ENCODE data around the gene HORMAD1.
A peak's percentile ranks its signal among the peaks of the same experiment; 100 is the strongest.
"Not testable (repeated sequence)": the region's sequence is repeated elsewhere in the genome, so short reads cannot be mapped to it uniquely, and the experiment has no call there.

The HORMAD1 gene

DNA sequence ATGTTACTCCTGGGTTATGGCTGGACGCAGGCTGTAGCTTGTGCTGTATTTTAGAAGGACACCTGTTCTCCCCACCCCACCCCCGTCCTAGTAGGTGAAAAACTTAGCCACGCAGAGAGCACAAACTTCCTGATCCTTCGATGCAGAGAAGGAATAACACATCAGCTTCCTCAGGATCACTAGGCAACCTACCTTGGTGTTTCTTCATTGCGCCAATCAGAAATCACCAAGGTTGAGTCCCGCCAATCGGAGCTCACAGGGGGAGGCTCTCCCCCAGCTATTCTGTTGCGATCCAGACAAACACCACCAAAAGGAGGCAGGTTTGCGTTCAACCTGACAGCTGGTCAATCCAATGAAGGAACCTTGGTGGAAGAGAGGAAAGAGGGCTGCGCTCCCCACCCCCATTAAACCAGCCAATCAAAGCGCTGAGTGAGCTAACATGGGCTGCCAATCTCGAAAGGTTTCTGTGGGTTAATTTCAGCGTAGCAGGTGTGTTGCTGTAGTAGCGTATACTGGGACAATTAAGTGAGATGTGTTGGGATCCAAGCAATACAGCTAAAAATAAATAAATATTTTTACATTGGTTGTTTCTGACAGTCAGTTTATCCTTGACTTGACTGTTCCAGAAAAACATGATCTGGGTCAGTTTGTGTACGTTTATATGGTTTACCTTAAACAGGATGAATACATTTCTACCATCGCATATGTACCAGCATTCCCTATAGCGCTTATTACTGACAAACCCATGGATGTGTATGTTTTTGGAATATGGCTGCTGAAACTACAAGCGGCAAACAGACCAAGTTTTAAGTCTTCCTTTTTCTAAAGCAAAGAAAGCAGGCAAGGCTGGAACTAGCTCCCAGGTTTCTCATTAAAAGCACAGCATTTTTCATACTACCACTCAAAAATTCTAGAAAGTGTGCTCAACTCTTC, 23.4 kb downstream of the HORMAD1 start, which contains the start of gene GOLPH3L:
Gene GOLPH3L (minus strand): TSS at position 160 of the 933 bp plus-strand sequence. CDS start 2,316 bp downstream, outside the sequence.
- DNase-seq = peak; percentile 99

DNA sequence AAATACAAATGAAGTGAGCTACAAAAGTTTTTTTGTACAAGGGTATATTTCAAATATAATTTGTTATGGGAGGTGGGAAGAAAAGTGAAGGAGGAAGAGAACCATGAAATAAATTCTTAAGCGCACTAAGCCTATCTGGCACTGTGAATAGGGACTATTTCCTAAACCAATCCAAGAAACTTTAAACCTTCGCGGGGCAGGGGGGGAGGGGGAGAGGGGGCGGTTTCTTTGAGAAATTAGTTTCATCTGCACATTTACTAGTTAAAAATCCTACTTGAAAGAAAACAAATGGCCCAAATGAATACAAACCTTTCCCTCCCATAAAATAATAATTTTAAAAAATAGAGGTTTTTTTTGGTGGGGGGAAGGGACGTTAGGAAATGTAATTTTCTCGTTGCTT, 24.1 kb downstream of the HORMAD1 start:
- peak; percentile 34 for DNase-seq

DNA sequence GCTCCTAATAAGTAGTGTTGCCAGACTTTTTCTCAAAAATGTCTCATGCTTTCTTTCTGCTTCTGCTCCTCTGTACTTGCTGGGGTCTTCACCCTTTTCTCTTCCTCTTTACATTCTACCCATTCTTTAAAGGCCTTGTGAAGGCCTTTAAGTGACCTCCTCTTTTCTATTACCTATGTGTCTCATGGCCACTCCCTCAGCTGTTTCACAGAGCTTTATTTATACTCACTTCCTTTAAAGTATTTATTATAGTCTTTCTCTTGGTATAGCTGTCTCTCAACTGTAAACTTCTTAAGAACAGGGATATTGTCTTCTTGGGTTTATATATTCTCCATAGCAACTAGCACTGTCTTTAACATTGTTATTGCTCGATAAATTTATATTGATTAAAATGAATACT, 24.5 kb downstream of the HORMAD1 start:
- peak; percentile 31 for DNase-seq

- DNase-seq = peak; percentile 20
Measured at GRCh38 chr1:150695561-150695960, 25.1 kb downstream of the HORMAD1 start.

- DNase-seq = no peak
Measured at GRCh38 chr1:150692720-150693119, 28.0 kb downstream of the HORMAD1 start.

DNA sequence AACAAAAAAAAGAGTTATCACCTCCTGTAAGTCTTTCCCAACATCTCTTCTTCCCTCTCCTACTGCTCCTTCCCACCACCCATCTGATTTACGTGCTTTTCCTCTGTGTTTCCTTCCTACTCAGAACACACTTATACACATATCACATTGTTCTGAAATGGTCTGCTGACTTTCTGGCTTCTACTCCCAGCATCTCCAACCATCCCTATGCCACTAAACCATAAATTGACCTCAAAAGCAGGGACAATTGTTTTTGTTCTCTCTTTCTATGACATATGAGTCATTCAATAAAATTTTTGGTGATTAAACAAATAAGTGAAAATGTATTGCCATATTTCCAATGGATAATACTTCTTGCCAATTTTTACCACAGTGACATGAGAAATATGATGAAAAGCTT, 31.9 kb downstream of the HORMAD1 start:
- DNase-seq = no peak

GRCh38 chr1:150686275-150686674, 34.4 kb downstream of the HORMAD1 start:
- no peak for DNase-seq

GRCh38 chr1:150683914-150684313, 36.8 kb downstream of the HORMAD1 start:
- no peak for DNase-seq

GRCh38 chr1:150678988-150679387, 41.7 kb downstream of the HORMAD1 start:
- DNase-seq = no peak

- no peak for DNase-seq
Measured at GRCh38 chr1:150674881-150675280, 45.8 kb downstream of the HORMAD1 start.

DNA sequence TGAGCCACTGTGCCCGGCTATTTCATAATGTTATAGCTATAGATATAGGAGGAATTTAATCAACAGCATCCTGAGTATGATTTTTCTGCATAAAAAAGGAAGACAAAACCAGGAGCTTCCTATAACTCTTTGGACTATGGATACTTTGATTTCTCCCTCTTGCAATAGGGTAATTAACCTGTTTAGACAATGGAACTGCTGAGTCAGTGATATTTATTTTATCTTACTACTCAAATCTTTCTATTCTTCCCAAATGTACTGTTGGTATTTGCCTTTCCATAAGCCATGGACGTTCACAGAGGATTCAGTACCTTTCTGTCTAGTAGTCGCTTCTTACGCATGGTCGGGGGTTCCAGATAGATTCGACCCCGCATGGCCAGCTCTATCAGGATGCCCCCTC, 57.4 kb downstream of the HORMAD1 start:
- DNase-seq = no peak

GRCh38 chr1:150662811-150663210, 57.9 kb downstream of the HORMAD1 start:
- no peak for DNase-seq

DNA sequence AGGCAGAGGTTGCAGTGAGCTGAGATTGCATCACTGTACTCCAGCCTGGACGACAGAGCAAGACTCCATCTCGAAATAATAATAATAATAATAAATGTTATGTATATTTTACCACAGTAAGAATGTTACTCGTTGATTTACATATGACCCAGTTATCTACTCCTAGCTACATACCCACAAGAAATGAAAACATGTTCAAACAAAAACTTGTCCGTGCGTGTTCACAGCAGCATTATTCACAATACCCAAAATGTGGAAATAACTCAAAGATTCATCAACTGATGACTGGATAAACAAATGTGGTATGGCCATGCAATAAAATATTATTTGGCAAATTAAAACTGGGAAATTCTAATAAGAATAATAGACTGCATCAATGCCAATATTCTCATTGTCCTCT, 59.5 kb downstream of the HORMAD1 start:
- DNase-seq = no peak

DNA sequence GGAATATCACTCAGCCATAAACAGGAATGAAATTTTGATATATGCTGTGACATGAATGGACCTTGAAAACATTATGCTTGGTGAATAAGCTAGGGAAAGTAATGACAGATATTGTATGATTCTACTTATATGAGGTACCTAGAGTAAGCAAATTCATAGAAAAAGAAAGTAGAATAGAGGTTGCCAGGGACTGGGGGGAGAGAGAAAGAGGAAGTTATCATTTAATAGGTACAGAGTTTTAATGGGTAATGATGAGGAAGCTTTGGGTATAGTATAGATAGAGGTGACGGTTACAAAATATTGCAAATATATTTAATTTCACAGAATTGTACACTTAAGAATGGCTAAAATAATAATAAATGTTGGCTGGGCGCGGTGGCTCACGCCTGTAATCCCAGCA, 60.1 kb downstream of the HORMAD1 start:
- no peak for DNase-seq

DNA sequence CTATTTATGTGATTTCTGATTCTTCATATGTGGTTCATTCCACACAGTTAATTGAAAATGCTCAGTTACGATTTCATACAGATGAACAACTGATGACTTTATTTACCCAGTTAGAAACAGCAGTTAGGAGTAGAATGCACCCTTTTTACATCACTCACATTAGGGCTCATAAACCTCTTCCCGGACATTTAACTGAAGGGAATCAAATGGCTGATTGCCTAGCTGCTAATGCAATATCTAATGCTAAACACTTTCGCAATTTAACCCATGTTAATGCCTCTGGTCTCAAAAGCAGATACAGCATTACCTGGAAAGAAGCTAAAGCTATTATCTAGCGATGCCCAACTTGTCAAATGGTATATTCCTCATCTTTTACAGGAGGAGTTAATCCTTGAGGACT, 63.6 kb downstream of the HORMAD1 start:
- DNase-seq = not testable (repeated sequence)

DNA sequence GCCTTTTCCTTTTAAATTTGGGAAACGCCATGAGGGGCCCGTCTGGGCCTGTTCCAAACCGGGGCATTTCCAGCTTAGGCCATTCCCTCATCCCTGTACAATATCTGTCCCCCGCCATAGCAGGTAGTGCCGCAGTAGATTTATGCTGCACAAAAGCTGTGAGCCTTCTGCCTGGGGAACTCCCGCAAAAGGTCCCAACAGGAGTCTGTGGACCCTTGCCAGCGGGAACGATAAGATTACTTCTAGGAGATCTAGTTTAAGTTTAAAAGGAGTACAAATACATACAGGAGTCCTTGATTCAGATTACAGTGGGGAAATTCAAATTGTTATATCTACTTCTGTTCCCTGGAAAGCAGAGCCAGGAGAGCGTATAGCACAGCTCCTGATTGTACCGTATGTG, 66.1 kb downstream of the HORMAD1 start:
- DNase-seq = not testable (repeated sequence)

- DNase-seq = no peak
Measured at GRCh38 chr1:150650193-150650592, 70.5 kb downstream of the HORMAD1 start.

- DNase-seq = no peak
Measured at GRCh38 chr1:150649441-150650075, 71.1 kb downstream of the HORMAD1 start.
